ENCODE results near the gene RAPGEF1.

RAPGEF1 gene

GRCh38 chr9:131582466-131583336 is 157.2 kb downstream of the RAPGEF1 start:
- DNase-seq = no peak

DNA sequence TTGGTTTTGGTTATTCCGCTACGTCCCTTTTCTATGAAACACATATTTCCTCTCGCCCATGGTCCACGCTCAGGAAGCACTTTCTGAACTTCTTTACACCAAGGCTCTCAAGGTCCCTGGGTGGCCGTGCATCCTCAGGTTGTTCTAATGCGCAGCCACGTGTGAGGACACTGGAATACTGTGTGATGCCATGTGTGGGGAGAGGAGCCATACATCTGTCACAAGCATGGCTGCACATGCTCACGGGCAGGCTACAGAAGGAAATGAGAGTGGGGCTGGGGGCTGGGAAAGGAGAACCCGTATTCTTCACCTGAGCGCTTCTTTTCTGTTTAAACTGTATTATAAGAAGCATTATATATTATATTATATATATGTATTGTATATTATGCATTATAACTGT is 157.8 kb downstream of the RAPGEF1 start:
- no peak for DNase-seq

- no peak for DNase-seq
These were observed 159.5 kb downstream of the RAPGEF1 start for GRCh38 chr9:131580358-131580757.

- no peak for DNase-seq
These were observed 160.1 kb downstream of the RAPGEF1 start for GRCh38 chr9:131579789-131580211.

GRCh38 chr9:131578731-131579504 is 161.0 kb downstream of the RAPGEF1 start:
- peak; percentile 17 to 72 (median 39) for DNase-seq

- no peak for DNase-seq
These were observed 161.9 kb downstream of the RAPGEF1 start for GRCh38 chr9:131578021-131578420.

- no peak for DNase-seq
These were observed 162.6 kb downstream of the RAPGEF1 start for GRCh38 chr9:131577005-131578000.

DNA sequence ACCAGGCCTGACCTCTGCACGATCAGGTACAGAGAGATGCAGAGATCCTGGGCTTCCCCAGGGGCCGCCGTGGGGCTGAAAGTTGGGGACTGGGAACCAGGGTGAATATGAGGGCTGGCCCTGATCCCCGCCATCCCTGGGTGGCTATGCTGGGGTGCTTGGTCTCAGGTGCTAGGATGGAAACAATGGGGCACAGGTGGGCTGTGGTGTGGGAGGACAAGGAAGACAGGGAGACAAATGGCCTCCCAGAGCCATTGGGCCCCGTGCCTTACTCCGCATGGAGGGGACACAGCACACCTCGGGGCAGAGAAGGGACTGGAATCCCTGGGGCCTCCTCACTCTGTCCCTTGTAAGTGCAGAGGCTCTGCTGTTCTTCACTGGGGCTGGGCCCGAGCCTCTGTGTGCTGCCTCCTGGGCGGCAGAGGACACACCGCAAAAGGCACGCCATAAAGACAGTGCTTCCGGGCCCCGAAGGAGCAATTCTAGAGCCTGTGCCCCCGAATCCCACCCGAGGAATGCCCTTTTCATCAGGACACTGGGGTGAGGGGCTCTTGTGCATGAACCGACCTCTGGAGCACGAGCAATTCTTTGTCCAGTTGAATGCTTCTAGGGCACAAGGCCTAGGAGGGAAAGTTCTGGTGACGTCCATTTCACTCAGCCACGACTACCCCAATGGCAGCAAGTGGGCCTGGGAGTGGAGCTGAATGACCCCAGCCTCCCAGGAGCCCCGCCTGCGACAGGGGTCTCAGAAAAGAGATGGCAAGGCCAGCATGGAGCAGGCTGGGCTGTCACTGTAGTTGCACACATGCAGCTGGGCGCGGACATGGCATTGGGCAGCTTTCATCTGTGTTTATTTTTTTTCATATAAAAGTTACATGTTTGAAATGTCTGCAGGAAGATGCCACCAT is 163.7 kb downstream of the RAPGEF1 start:
- DNase-seq = no peak

DNA sequence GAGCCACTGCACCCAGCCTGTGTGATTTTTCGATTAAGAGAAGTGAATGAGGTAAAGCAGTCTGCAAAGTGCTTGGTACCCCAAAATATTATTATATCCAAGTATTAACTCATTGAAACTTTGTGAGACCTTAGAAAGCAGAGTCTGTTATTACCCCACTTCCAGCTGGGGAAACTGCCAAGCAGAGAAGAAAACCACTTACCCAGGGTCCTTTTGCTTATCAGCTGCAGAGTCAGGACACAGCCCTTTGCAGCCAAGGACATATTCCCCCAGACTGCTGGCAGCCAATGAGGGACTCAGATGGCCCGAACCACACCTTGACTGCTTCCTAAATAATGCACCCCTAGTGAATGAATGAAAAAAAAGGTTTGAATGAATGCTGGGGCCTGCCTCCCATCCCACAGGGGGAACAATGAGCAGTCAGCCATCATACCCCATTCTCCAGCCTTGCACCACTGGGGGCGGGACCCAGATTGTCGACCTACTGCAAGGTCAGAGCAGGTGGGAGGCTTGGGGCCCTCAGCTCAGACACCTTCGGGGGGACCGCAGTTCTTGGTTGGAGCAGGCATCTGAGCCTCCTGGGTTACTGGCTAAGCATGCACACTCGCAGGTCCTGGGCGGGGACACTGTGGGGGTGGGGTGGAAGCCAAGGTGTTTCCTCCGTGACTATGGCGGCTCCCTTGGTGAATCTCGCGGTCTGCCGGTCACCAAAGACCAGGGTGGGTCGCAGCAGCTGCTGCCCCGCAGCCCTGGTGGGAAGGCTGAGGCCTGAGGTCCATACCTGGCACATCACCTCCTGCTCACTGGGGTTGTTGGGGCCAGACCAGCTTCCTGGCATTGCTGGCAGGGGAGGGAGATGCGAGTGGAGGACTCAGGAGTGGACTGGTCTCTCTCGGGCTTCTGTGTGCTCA is 164.9 kb downstream of the RAPGEF1 start:
- DNase-seq = no peak

DNA sequence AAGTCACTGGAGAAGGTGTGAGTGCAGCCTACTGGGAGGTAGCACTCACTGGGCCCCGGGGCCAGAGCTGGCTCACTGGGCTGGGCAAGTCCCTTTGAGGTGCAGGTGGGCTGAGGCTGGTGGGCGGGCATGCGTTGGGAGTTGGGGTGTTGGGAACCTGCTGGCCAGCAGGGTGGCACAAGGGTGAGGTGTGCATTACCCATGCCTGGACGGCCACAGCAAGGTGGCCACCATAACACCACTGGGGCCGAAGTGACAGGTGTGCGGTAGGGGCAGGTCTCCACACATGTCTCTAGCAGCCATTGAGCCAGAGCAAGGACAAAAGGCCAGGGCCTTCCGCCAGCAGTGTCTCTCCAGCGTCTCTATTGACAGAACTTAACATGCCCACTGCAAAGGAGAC is 172.0 kb downstream of the RAPGEF1 start:
- no peak for DNase-seq

DNA sequence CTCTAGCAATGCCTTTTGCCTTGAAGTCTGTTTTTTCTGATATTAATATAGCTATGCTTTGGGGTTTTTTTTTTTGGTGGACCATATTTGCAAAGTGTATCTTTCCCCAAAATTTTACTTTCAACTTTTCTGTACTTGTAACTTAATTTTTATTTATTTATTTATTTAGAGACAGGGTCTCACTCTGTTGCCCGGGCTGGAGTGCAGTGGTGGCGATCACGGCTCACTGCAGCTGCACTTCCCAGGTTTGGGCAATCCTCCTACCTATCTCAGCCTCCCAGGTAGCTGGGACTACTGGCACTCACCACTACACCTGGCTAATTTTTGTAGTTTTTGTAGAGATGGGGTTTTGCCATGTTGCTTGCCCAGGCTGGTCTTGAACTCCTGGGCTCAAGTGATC is 173.7 kb downstream of the RAPGEF1 start:
- DNase-seq = no peak

DNA sequence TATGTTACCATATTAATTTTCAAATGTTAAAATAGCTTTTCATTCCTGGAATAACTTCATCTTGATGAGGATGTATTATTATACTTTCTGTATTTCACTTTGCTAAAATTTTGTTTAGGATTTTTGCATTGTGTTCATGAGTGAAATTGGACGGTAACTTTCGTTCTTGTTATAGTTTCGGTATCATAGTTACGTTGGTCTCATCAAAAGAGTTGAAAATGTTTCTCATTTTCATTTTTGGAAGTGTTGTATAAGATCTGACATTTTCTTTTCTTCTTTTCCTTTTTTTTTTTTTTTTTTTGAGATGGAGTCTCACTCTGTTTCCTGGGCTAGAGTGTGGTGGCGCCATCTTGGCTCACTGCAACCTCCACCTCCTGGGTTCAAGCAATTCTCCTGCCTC is 174.5 kb downstream of the RAPGEF1 start:
- no peak for DNase-seq

DNA sequence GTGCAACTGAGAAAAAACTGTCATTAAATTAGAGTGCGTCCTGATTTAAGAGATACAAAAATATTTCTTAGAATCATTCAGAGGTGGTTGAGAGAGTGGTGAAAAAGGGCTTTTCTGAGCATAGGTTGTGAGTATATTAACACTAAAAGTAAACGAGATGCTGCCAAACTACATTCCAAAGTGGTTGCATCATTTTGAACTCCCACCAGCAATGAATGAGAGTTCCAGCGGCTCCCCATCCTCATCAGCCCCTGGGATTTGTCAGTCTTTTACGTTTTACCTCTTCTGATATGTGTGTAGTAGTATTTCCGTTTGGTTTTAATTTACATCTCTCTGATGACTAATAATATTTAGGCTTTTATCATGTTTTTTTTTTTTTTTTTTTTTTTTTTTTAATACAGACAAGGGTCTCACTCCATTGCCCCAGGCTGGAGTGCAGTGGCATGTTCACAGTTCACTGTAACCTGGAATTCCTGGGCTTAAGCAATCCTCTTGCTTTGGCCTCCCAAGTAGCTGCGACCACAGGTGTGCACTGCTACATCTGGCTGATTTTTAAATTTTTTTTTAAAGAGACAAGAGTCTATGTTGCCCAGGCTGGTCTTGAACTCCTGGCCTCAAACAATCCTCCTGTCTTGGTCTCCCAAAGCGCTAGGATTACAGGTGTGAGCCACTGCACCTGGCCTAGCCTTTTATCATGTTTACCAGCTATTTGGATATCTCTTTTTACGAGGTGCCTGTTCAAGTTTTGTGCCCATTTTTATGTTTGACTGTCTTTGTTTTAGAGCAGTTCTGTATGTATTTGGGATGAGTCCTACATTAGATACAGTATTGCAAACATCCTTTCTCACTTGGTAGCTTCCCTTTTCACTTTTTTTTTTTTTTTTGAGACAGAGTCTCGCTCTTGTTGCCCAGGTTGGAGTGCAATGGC is 177.6 kb downstream of the RAPGEF1 start:
- no peak for DNase-seq

GRCh38 chr9:131559421-131560000 is 180.4 kb downstream of the RAPGEF1 start:
- DNase-seq = peak in 1 of 6 experiments; percentile 5

- DNase-seq = no peak
These were observed 181.9 kb downstream of the RAPGEF1 start for GRCh38 chr9:131557855-131558548.

DNA sequence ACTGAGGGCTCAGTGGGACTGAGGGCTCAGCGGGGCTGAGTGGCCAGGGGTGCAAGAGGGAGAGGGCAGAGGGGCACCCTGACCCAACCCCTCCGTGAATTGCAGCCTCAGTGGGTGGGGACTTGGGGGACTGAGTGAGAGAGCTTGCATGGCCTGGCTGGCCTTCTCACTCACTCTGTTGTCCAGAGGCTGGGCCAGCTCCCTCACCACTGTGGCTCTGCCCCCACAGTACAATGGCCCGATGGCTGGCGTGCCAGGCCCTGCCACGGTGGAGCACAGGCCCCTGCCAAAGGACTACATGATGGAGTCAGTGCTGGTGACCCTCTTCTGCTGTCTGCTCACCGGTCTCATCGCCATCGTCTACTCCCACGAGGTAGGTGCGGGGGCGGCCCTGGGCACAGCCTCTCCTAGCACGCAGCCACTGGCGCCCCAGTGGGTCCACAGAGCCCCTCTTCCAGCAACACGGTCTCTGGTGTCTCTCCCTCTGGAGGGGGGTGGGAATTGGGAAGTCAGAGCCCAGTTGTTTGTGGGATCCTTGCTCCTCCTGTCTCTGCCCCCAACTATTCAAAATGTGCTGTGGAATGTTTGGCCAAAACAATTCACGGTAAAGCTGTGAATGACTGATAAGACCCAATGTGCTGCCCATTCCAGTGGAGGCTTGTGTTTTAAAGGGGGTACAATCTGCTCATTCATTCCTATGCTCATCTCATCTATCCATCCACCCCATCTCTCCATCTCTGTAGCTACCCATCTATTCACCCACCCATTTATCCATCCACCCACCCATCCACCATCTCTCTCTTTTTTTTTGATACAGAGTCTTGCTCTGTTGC is 183.8 kb downstream of the RAPGEF1 start:
- no peak for DNase-seq

DNA sequence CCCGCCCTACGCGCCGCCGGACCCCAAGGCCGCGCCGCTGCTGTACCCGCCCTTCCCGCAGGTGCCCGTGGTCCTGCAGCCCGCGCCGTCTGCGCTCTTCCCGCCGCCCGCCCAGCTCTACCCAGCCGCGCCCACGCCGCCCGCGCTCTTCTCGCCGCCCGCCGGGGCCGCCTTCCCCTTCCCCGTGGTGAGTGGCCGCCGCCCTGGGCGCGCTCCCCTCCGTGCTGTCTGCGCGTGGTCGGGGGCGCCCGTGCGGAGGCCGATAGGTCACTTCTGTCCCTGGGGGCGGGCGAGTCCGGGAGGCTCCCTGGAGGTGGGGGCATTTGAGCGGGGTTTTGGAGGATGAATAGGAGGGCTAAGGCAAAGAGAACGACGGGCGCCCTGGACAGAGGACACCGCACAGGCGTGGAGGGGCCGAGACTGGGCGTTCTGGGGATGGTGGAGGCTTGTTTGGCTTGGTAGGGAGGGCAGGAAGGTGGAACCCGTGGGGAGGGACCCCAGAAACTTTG is 185.0 kb downstream of the RAPGEF1 start:
- no peak for DNase-seq
